Large intestine (tissue), 3 donors: ENCODE results near the gene LRRC39. TPM values are rescaled to one million over a fixed set of nuclear protein-coding genes. Genes with fewer than 3 reads are reported as not detected.
"Not testable (repeated sequence)": the region's sequence is repeated elsewhere in the genome, so short reads cannot be mapped to it uniquely, and the experiment has no call there.

Experiments used
- DNase-seq, 2 donors: peaks; one replicate each; pipeline versions ENCODE4 v3.0.0 to v3.0.0-alpha.2; 2013
- H3K27ac ChIP-seq: one replicate; pipeline ENCODE4 v1.5.1; 2013; ENCODE audit warnings: low read length
- H3K27me3 ChIP-seq: 2 replicates; pipeline ENCODE4 v1.6.1; 2013; ENCODE audit warnings: low read length; ENCODE audit not compliant: control insufficient read depth, insufficient read depth
- H3K36me3 ChIP-seq: 2 replicates; pipeline ENCODE4 v1.6.1; 2013; ENCODE audit warnings: low read length; ENCODE audit not compliant: control insufficient read depth, insufficient read depth
- H3K4me1 ChIP-seq: one replicate; pipeline ENCODE4 v1.6.1; 2013; ENCODE audit warnings: low read length; ENCODE audit not compliant: control insufficient read depth, insufficient read depth
- H3K4me3 ChIP-seq: one replicate; pipeline ENCODE4 v1.5.1; 2013; ENCODE audit warnings: low read length
- H3K9me3 ChIP-seq: one replicate; pipeline ENCODE4 v1.6.1; 2013; ENCODE audit warnings: mild to moderate bottlenecking, low read depth, low read length, moderate library complexity; ENCODE audit not compliant: control insufficient read depth
- WGBS: methylation state at CpG from one replicate; pipeline ENCODE4 v1.1.5; 2013; ENCODE audit warnings: low lambda C conversion rate; ENCODE audit not compliant: insufficient coverage; 5-methylcytosine and 5-hydroxymethylcytosine counted together
- polyA plus RNA-seq: library from polyadenylated mRNA; unstranded; fragments of 120-200 nt; gene quantifications from one replicate; pipeline ENCODE4 v1.2.1, GENCODE V29; 2013

Gene LRRC39
- polyA plus RNA-seq, 1 donor: 2.0 TPM

DNA sequence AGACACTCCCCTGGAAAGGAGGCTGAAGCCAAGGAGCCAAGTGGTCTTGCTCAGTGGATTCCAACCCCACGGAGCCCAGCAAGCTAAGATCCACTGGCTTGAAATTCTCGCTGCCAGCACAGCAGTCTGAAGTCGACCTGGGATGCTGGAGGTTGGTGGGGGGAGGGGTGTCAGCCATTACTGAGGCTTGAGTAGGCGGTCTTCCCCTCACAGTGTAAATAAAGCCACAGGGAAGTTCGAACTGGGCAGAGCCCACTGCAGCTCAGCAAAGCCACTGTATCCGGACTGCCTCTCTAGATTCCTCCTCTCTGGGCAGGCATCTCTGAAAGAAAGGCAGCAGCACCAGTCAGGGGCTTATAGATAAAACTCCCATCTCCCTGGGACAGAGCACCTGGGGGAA, 22.0 kb upstream of the LRRC39 start:
- H3K27ac ChIP-seq, H3K4me3 ChIP-seq, DNase-seq, H3K4me1 ChIP-seq, H3K27me3 ChIP-seq, H3K9me3 ChIP-seq: not testable (repeated sequence)
- no CpG with 5 or more reads among the region's 6 CpGs for WGBS
- H3K36me3 ChIP-seq: peaks cover 20% of the 10 kb centered on the region

DNA sequence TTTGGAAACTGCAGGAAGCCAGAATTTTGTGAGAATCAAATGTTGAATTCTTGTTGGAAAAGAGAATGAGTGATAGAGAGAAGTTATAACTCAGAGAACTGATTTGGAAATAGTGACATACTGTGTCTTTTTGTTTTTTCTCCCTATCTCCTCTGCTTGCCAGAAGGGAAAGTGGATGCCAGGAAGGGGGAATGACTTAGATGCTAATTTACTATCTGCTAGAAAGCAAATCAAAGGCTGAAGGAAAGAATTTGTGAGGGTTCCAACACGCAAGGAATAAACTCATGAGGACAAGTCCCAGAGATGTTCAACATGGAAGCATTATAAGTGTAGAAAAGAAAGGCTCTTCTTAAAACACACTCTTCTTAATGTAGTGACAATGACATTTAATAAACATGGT, 20.5 kb upstream of the LRRC39 start:
- Histone ChIP-seq H3K36me3 (peaks cover 20% of the 10 kb centered on the region), H3K27me3 (no peaks in the 10 kb centered on the region), H3K4me3 (no peak overlapping the region), H3K27ac (no peak overlapping the region), H3K4me1 (no peaks in the 10 kb centered on the region), H3K9me3 (no peaks in the 10 kb centered on the region)
- WGBS: 100% methylated on average over 1 of the region's 1 CpG
- no peak for DNase-seq

DNA sequence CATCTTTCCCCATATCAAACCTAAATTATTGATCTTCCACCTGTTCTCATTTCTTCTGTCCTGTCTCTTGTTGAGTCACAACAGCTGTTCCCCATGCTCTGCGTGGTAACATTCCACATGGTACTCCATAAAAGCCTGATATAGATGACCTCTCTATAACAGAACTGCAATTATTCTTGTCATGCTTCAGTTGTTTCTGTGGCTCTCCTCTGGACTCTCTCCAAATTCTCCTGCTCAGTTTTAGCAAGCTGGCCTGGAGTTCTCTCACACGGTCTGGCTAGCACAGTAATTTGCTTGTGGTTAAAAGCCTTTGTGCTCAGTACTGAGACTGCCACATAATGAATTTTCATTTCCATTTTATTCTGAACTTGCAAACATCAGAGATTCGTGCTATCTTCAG, 10.6 kb upstream of the LRRC39 start:
- H3K27ac ChIP-seq: no peak overlapping the region
- DNase-seq: no peak
- WGBS: no CpG with 5 or more reads among the region's 3 CpGs
- H3K36me3 ChIP-seq: peaks cover 10% of the 10 kb centered on the region
- H3K27me3 ChIP-seq: no peaks in the 10 kb centered on the region
- H3K4me3 ChIP-seq: no peak overlapping the region
- H3K4me1 ChIP-seq: no peaks in the 10 kb centered on the region
- H3K9me3 ChIP-seq: no peaks in the 10 kb centered on the region

DNA sequence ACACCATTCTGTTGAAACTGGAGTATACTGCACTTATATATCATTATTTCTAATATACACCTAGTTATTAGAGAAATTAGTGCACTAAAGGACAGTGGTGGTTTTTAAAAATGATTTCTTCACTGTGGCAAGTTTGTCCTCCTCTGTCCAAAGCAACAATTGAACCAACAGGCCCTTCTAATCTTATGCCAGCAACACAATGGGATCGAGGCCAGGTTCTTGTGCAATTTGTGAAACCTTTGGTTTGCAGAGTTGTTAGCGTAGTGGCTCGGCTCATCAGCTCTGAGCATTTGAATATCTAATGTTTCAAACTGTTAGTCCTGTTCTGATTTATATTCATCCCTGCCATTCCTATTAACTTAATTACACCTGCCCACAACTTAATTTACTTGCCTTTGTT, 9.9 kb upstream of the LRRC39 start:
- H3K27me3 ChIP-seq: no peaks in the 10 kb centered on the region
- H3K36me3 ChIP-seq: peaks cover 5% of the 10 kb centered on the region
- no peaks in the 10 kb centered on the region for H3K9me3 ChIP-seq
- H3K4me1 ChIP-seq: no peaks in the 10 kb centered on the region
- no CpG with 5 or more reads among the region's 3 CpGs for WGBS
- no peak for DNase-seq
- H3K4me3 ChIP-seq: no peak overlapping the region
- H3K27ac ChIP-seq: no peak overlapping the region

DNA sequence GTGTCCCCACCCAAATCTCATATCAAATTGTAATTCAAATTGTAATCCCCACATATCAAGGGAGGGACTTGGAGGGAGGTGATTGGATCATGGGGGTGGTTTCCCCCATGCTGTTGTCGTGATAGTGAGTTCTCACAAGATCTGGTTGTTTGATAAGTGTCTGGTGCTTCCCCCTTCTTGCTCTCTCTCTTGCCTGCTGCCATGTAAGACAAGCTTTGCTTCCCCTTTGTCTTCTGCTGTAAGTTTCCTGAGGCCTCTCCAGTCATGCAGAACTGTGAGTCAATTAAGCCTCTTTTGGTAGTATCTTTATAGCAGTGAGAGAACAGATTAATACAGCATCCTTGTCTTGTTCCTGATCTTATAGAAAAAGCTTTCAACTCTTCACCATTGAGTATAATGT, 6.5 kb upstream of the LRRC39 start:
- H3K4me1 ChIP-seq: no peaks in the 10 kb centered on the region
- H3K4me3 ChIP-seq: no peak overlapping the region
- no CpG with 5 or more reads among the region's 1 CpG for WGBS
- no peaks in the 10 kb centered on the region for H3K27me3 ChIP-seq
- no peaks in the 10 kb centered on the region for H3K9me3 ChIP-seq
- H3K27ac ChIP-seq: no peak overlapping the region
- no peaks in the 10 kb centered on the region for H3K36me3 ChIP-seq
- DNase-seq: no peak

DNA sequence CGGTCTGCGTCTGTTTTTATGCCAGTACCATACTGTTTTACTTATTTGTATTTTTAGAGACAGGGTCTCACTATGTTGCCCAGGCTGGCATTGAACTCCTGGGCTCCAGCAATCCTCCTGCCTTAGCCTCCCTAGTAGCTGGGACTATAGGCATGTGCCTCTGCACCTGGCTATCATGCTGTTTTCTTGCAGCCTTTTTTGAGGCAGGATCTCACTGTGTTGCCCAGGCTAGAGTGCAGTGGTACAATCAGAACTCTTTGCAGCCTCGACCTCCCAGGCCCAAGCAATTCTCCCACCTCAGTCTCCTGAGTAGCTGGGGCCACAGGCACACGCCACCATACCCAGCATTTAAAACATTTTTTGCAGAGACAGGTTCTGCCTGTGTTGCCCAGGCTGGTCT, 5.3 kb upstream of the LRRC39 start:
- WGBS: no CpG with 5 or more reads among the region's 4 CpGs
- no peaks in the 10 kb centered on the region for H3K27me3 ChIP-seq

DNA sequence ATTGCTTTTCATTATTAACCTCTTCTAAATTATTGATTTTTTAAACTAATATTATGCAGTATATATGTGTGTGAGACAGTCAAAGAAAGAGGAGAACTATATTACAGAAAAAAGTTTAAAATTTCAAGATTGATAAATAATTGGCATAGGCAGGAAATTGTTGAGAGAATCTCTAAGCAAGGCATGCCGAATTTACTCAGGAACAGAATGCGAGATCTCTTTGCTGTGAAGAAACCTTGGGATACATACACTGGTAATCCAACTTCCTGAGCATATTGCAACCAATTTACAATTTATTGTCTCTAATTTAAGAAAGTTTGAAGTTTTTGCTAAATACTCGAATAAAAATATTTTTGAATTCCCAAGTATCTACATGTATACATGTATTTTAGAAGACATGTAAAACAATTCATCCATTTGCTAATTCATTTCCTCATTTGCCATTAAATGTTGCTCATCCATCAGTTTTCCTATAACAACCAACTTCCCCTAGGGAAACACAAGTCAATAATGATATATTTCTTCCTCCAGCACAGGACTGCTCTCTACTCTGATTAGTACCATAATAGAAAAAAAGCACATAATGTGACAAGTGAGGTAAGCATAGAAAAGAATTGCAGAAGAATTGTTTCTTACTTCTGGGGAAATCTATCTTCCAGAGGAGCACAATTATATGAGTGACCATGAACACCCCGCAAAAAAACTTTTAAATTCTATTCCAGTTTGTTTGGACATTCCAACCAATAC, 588 bp downstream of the LRRC39 start:
- no peaks in the 10 kb centered on the region for H3K36me3 ChIP-seq
- H3K9me3 ChIP-seq: no peaks in the 10 kb centered on the region
- DNase-seq: no peak
- H3K27ac ChIP-seq: no peak overlapping the region
- no peaks in the 10 kb centered on the region for H3K4me1 ChIP-seq
- no peak overlapping the region for H3K4me3 ChIP-seq
- H3K27me3 ChIP-seq: no peaks in the 10 kb centered on the region
- WGBS: 90% methylated on average over 1 of the region's 4 CpGs

More for the DNA sequence above, 5.3 kb upstream of the LRRC39 start:
- Histone ChIP-seq H3K36me3 (no peaks in the 10 kb centered on the region), H3K9me3 (no peaks in the 10 kb centered on the region), H3K4me1 (no peaks in the 10 kb centered on the region), H3K4me3 (no peak overlapping the region), H3K27ac (no peak overlapping the region)
- no peak for DNase-seq

DNA sequence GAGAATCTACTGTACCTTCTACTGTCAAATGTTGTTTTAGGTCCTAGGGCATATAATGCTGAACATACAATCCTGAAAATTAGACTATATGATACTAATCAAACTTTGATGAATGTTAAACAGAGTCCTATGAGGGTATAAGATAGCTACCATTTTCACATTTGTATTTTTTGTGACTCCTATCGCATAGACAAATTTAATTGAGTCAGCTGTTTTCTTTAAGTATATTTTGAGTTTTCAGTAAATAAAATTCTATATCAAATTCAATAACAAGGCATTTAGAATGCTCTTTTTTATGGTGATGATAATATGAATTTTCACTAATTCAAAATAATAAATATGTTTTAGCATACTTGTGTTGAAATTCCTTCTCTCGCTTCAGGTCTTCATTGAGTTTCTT, 10.0 kb downstream of the LRRC39 start:
- WGBS: 100% methylated on average over 2 of the region's 2 CpGs
- H3K27ac ChIP-seq: no peak overlapping the region

DNA sequence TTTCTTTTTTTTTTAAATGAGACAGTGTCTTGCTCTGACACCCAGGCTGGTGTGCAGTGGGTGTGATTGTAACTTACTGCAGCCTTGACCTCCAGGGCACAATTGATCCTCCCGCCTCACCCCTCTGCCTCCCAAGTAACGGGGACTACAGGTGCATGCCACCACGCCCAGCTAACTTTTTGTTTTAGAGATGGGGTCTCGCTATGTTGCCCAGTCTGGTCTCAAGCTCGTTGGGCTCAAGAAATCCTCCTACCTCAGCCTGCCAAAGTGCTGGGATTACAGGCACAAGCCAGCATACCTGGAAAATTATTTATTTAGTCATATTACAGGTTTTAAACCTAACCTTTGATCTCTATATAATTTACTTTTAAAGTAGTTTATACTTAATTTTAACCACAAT, 13.4 kb downstream of the LRRC39 start:
- Histone ChIP-seq H3K27ac (no peak overlapping the region), H3K4me3 (no peak overlapping the region), H3K36me3 (no peaks in the 10 kb centered on the region), H3K27me3 (no peaks in the 10 kb centered on the region), H3K9me3 (no peaks in the 10 kb centered on the region), H3K4me1 (no peaks in the 10 kb centered on the region)
- no CpG with 5 or more reads among the region's 5 CpGs for WGBS
- DNase-seq: no peak

More for the DNA sequence above, 10.0 kb downstream of the LRRC39 start:
- H3K4me1 ChIP-seq: no peaks in the 10 kb centered on the region
- H3K36me3 ChIP-seq: no peaks in the 10 kb centered on the region
- no peaks in the 10 kb centered on the region for H3K9me3 ChIP-seq
- H3K4me3 ChIP-seq: no peak overlapping the region
- no peak for DNase-seq
- no peaks in the 10 kb centered on the region for H3K27me3 ChIP-seq

DNA sequence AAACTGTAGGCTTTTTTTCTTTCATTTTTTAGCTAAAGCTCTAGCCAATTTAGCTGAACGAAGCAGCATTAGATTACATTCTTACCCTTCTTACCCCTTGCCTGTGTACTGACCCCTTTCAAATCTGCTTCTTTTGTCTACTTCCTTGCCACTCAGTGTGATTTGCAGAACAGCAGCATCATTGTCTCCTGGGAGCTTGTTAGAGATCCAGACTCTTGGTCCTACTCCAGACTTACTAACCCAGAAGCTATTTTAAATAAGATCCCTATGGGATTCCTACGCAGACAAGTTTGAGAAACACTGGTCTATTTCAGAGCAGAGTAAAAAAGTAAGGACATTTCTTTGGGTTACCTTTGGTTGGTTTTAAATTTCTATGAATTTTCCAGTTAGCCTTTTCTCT, 13.8 kb downstream of the LRRC39 start:
- Histone ChIP-seq H3K27ac (no peak overlapping the region), H3K9me3 (no peaks in the 10 kb centered on the region), H3K36me3 (no peaks in the 10 kb centered on the region), H3K27me3 (no peaks in the 10 kb centered on the region), H3K4me1 (no peaks in the 10 kb centered on the region), H3K4me3 (no peak overlapping the region)
- whole genome bisulfite sequencing: 50% methylated on average over 1 of the region's 2 CpGs
- DNase-seq: no peak

DNA sequence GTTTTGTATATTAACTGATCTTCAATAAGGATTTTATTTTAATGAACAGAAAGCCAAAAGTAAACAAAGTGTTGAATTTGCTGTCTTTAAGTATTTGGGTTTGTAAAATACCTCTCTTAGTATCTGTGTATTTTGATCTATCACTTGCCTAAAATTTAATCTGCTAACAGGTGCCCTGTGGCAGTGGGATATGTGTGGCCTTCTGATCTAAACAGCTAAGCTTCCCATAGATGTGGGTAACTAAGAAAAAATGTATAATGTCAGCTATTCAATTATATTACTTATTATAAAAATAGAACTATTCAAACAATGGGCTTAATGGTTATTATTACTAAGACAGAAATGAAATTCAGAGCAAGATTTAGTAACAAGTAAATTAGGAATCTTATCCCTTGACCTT, 15.2 kb downstream of the LRRC39 start:
- Histone ChIP-seq H3K27me3 (no peaks in the 10 kb centered on the region), H3K4me1 (no peaks in the 10 kb centered on the region)

More for the DNA sequence above, 15.2 kb downstream of the LRRC39 start:
- Histone ChIP-seq H3K36me3 (no peaks in the 10 kb centered on the region), H3K9me3 (no peaks in the 10 kb centered on the region), H3K27ac (no peak overlapping the region), H3K4me3 (no peak overlapping the region)
- DNase-seq: no peak
